ENCODE data around the gene SMC3.

- TF ChIP-seq CTCF (IDR thresholded peaks at IDR 0.05; ENCODE audit: insufficient read depth, low read length, poor library complexity, severe bottlenecking) (no peak), EZH2phosphoT487 (conservative IDR thresholded peaks at IDR 0.05; ENCODE audit: low read length) (no peak)
Observed at GRCh38 chr10:110549211-110549610, 18.3 kb upstream of the SMC3 start.

All from SU-DHL-6 (cell line).